SKM-1 treated with dmso at 0.1 percent for 144 hours (cell line): ENCODE results near the gene PCED1A.
"Not testable (repeated sequence)": the region's sequence is repeated elsewhere in the genome, so short reads cannot be mapped to it uniquely, and the experiment has no call there.

Experiments
- DNase-seq: peaks from one replicate; lab custom pipeline; 2025; ENCODE audit not compliant: unreplicated experiment; lab: John Stamatoyannopoulos, UW

PCED1A gene

GRCh38 chr20:2865630-2866029 is 25.2 kb upstream of the PCED1A start:
- no peak for DNase-seq

- no peak for DNase-seq
Observed at GRCh38 chr20:2865101-2865500, 24.6 kb upstream of the PCED1A start.

- no peak for DNase-seq
Observed at GRCh38 chr20:2864626-2865025, 24.2 kb upstream of the PCED1A start.

- no peak for DNase-seq
Observed at GRCh38 chr20:2859330-2860121, 19.1 kb upstream of the PCED1A start.

- DNase-seq, result no peak
Observed at GRCh38 chr20:2858591-2858990, 18.1 kb upstream of the PCED1A start.

- no peak for DNase-seq
Observed at GRCh38 chr20:2851086-2851485, 10.6 kb upstream of the PCED1A start.

- DNase-seq, result no peak
Observed at GRCh38 chr20:2849529-2849928, 9.1 kb upstream of the PCED1A start.

GRCh38 chr20:2847802-2848201 is 7.3 kb upstream of the PCED1A start:
- DNase-seq, result no peak

- no peak for DNase-seq
Observed at GRCh38 chr20:2846698-2847097, 6.2 kb upstream of the PCED1A start.

GRCh38 chr20:2845607-2846006 is 5.2 kb upstream of the PCED1A start:
- DNase-seq, result no peak

GRCh38 chr20:2840967-2841531 is 594 bp upstream of the PCED1A start:
- no peak for DNase-seq

GRCh38 chr20:2839732-2840137 is 720 bp downstream of the PCED1A start:
- DNase-seq, result no peak

- no peak for DNase-seq
Observed at GRCh38 chr20:2838847-2839671, 1.4 kb downstream of the PCED1A start.

GRCh38 chr20:2838170-2838797 is 2.2 kb downstream of the PCED1A start:
- no peak for DNase-seq

GRCh38 chr20:2837221-2837960 is 3.1 kb downstream of the PCED1A start:
- DNase-seq, result no peak

GRCh38 chr20:2836035-2836434 is 4.4 kb downstream of the PCED1A start:
- no peak for DNase-seq

GRCh38 chr20:2835331-2835796 is 5.1 kb downstream of the PCED1A start:
- DNase-seq, result no peak

- DNase-seq, result no peak
Observed at GRCh38 chr20:2834401-2835110, 5.9 kb downstream of the PCED1A start.

- no peak for DNase-seq
Observed at GRCh38 chr20:2833761-2834160, 6.7 kb downstream of the PCED1A start.

GRCh38 chr20:2831206-2831605 is 9.2 kb downstream of the PCED1A start:
- not testable (repeated sequence) for DNase-seq
